ENCODE measurements around the gene PPM1E.

DNA sequence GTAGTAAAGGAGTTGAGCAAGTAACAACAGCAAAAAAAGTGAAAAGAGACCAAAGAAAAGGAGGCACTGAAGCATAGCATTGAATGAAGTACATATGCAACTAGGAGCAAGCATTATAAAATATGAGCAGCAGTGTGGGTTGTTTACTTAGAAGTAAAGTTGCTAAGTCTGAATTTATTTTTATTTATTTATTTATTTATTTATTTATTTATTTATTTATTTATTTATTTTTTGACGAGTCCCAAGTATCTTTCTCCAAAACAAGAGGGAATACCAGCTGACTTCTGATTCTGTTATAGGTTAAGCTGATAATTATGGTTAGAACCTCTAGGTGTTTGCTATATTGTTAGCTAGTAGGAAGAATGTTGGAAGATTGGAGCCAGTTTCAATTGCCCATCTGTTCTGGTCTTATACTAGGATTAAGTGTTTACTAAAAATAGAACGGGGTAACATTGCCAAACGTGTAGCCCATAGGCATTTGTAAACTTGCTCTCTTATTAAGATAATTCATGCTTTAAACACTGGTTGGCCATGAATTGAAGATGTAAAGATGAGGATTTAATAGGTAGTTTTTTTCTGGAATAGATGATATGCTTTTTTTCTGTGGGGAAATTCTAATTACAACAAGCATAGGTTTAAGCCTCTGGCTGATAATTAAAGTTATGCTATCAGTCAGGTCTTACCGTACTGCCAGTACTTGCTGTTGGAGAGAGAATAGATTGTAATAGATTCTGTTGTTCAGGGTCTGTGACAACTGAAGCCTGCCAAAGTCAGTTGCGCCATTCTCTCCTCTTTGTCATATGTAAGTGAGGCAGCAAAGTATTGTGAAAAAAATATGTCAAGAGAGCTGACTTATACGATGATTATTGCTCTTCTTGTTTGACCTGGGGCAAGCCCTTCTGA, 66.7 kb downstream of the PPM1E start:
- no peak for TF ChIP-seq POLR2AphosphoS5 (IDR thresholded peaks at IDR 0.05; ENCODE audit: low read depth, low read length)
- no peak for TF ChIP-seq TAF1 (IDR thresholded peaks at IDR 0.05; ENCODE audit: borderline replicate concordance, insufficient read depth, low read length)
- no peak for TF ChIP-seq SIN3A (IDR thresholded peaks at IDR 0.05; ENCODE audit: borderline replicate concordance, insufficient read depth, low read length)
- TF ChIP-seq FOXP2 (optimal IDR thresholded peaks at IDR 0.05; ENCODE audit: borderline replicate concordance, extremely low read depth, extremely low read length, insufficient read depth): no peak
